Nephron progenitor cell (in vitro differentiated cells): Measurements from ENCODE around the gene PLEKHJ1.
A peak's percentile ranks its signal among the peaks of the same experiment; 100 is the strongest.

ENCODE experiments used
- DNase-seq: peaks from one replicate; pipeline ENCODE4 v3.0.0; 2021
- H3K27ac Mint-ChIP-seq: 2 replicates; pipeline ENCODE4 v1.8.0; 2021; ENCODE audit warnings: mild to moderate bottlenecking, moderate library complexity, mixed read lengths
- H3K27me3 Mint-ChIP-seq: 2 replicates; pipeline ENCODE4 v1.8.0; 2021; ENCODE audit warnings: mild to moderate bottlenecking, low read depth, mixed read lengths; ENCODE audit not compliant: poor library complexity
- H3K36me3 Mint-ChIP-seq: 2 replicates; pipeline ENCODE4 v1.8.0; 2021; ENCODE audit warnings: low read depth, mixed read lengths
- H3K4me1 Mint-ChIP-seq: 2 replicates; pipeline ENCODE4 v1.8.0; 2021; ENCODE audit warnings: mixed read lengths
- H3K4me3 Mint-ChIP-seq: 2 replicates; pipeline ENCODE4 v1.8.0; 2021; ENCODE audit warnings: mild to moderate bottlenecking, moderate library complexity, mixed read lengths
- H3K9me3 Mint-ChIP-seq: 2 replicates; pipeline ENCODE4 v1.8.0; 2021; ENCODE audit warnings: mild to moderate bottlenecking, moderate library complexity, mixed read lengths
- CTCF ChIP-seq: fragments of 200-600 bp; sonication (generic); IDR thresholded peaks from 2 replicates; pipeline ENCODE4 v1.5.0; 2021; ENCODE audit warnings: antibody characterized with exemption

PLEKHJ1 gene

GRCh38 chr19:2210987-2211740 is 25.0 kb downstream of the PLEKHJ1 start:
- H3K9me3 Mint-ChIP-seq, result no peaks in the 10 kb centered on the region
- no peaks in the 10 kb centered on the region for H3K27me3 Mint-ChIP-seq
- no peak overlapping the region for H3K27ac Mint-ChIP-seq
- no peak overlapping the region for H3K4me3 Mint-ChIP-seq
- no peak for DNase-seq
- no peak for TF ChIP-seq CTCF
- H3K36me3 Mint-ChIP-seq, result peaks cover 40% of the 10 kb centered on the region
- peaks cover 50% of the 10 kb centered on the region for H3K4me1 Mint-ChIP-seq

- Mint-ChIP-seq H3K4me1 (peaks cover 43% of the 10 kb centered on the region), H3K27me3 (no peaks in the 10 kb centered on the region), H3K27ac (no peak overlapping the region), H3K4me3 (no peak overlapping the region), H3K9me3 (no peaks in the 10 kb centered on the region), H3K36me3 (peaks cover 37% of the 10 kb centered on the region)
- TF ChIP-seq CTCF, result no peak
- DNase-seq, result no peak
These were observed 25.9 kb downstream of the PLEKHJ1 start for GRCh38 chr19:2210206-2210605.

- Mint-ChIP-seq H3K9me3 (no peaks in the 10 kb centered on the region), H3K27ac (no peak overlapping the region), H3K27me3 (no peaks in the 10 kb centered on the region), H3K4me3 (no peak overlapping the region), H3K4me1 (peaks cover 35% of the 10 kb centered on the region), H3K36me3 (peaks cover 39% of the 10 kb centered on the region)
- no peak for DNase-seq
- no peak for TF ChIP-seq CTCF
These were observed 26.7 kb downstream of the PLEKHJ1 start for GRCh38 chr19:2209408-2209807.

- H3K36me3 Mint-ChIP-seq, result peaks cover 43% of the 10 kb centered on the region
- no peak overlapping the region for H3K4me3 Mint-ChIP-seq
- TF ChIP-seq CTCF, result no peak
- no peaks in the 10 kb centered on the region for H3K9me3 Mint-ChIP-seq
- H3K27ac Mint-ChIP-seq, result no peak overlapping the region
- H3K4me1 Mint-ChIP-seq, result peaks cover 35% of the 10 kb centered on the region
- no peak for DNase-seq
- no peaks in the 10 kb centered on the region for H3K27me3 Mint-ChIP-seq
These were observed 27.2 kb downstream of the PLEKHJ1 start for GRCh38 chr19:2208975-2209374.

- peak; percentile 68 for DNase-seq
- H3K4me3 Mint-ChIP-seq, result no peak overlapping the region
- no peak for TF ChIP-seq CTCF
- H3K9me3 Mint-ChIP-seq, result no peaks in the 10 kb centered on the region
- H3K27me3 Mint-ChIP-seq, result no peaks in the 10 kb centered on the region
- H3K36me3 Mint-ChIP-seq, result peaks cover 42% of the 10 kb centered on the region
- peaks cover 29% of the 10 kb centered on the region for H3K4me1 Mint-ChIP-seq
- H3K27ac Mint-ChIP-seq, result no peak overlapping the region
These were observed 27.9 kb downstream of the PLEKHJ1 start for GRCh38 chr19:2207991-2208860.
